ENCODE results near the gene NEURL2.

The NEURL2 gene

GRCh38 chr20:45860560-45861220 lies 30.3 kb downstream of the NEURL2 start:
- Histone ChIP-seq H3K36me3 (ENCODE audit: control insufficient read depth in 1 of 2, insufficient read depth in 2 of 2, low read length in 2 of 2) (no peaks in the 10 kb centered on the region), H3K27me3 (ENCODE audit: low read depth, low read length) (no peaks in the 10 kb centered on the region), H3K4me1 (ENCODE audit: control insufficient read depth in 1 of 2, insufficient read depth in 2 of 2, low read length in 2 of 2) (peaks cover 0 to 22% of the 10 kb centered on the region in 2 donors), H3K9me3 (ENCODE audit: control insufficient read depth in 1 of 2, low read length in 2 of 2) (no peaks in the 10 kb centered on the region), H3K4me3 (ENCODE audit: low read depth in 1 of 2, low read length in 2 of 2) (no peak overlapping the region), H3K27ac (ENCODE audit: low read length) (no peak overlapping the region)

DNA sequence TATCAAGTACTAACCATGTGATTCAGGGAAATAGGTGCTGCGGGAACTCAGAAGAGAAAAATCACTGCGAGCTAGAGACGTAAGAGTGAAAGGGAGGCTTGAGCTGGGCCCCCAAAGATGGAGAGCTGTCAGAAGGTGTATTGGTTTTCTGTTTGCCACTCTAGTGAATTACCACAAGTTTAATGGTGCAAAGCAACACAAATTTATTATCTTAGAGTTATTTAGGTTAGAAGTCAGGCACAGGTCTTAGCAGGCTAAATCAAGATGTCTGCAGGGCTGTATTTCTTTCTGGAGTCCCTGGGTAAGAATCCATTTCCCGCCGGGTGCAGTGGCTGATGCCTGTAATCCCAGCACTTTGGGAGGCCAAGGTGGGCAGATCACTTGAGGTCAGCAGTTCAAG lies 31.1 kb downstream of the NEURL2 start:
- no peaks in the 10 kb centered on the region for H3K27me3 ChIP-seq (ENCODE audit: low read depth, low read length)
- H3K27ac ChIP-seq (ENCODE audit: low read length): no peak overlapping the region
- no peaks in the 10 kb centered on the region for H3K9me3 ChIP-seq (ENCODE audit: control insufficient read depth in 1 of 2, low read length in 2 of 2)
- H3K36me3 ChIP-seq (ENCODE audit: control insufficient read depth in 1 of 2, insufficient read depth in 2 of 2, low read length in 2 of 2): no peaks in the 10 kb centered on the region
- no peak overlapping the region for H3K4me3 ChIP-seq (ENCODE audit: low read depth in 1 of 2, low read length in 2 of 2)
- peaks cover 2 to 30% of the 10 kb centered on the region in 2 donors for H3K4me1 ChIP-seq (ENCODE audit: control insufficient read depth in 1 of 2, insufficient read depth in 2 of 2, low read length in 2 of 2)

- Histone ChIP-seq H3K4me3 (ENCODE audit: low read depth in 1 of 2, low read length in 2 of 2) (peak overlapping the region; percentile 92 to 99), H3K27me3 (ENCODE audit: low read depth, low read length) (no peaks in the 10 kb centered on the region), H3K4me1 (ENCODE audit: control insufficient read depth in 1 of 2, insufficient read depth in 2 of 2, low read length in 2 of 2) (peaks cover 3 to 35% of the 10 kb centered on the region in 2 donors), H3K27ac (ENCODE audit: low read length) (peak overlapping the region; percentile 84), H3K36me3 (ENCODE audit: control insufficient read depth in 1 of 2, insufficient read depth in 2 of 2, low read length in 2 of 2) (peaks cover 10% of the 10 kb centered on the region in 2 donors), H3K9me3 (ENCODE audit: control insufficient read depth in 1 of 2, low read length in 2 of 2) (no peaks in the 10 kb centered on the region)
Measured at GRCh38 chr20:45857882-45858216, 33.2 kb downstream of the NEURL2 start.

- peaks cover 10% of the 10 kb centered on the region in 2 donors for H3K36me3 ChIP-seq (ENCODE audit: control insufficient read depth in 1 of 2, insufficient read depth in 2 of 2, low read length in 2 of 2)
- no peaks in the 10 kb centered on the region for H3K27me3 ChIP-seq (ENCODE audit: low read depth, low read length)
- peaks cover 3 to 35% of the 10 kb centered on the region in 2 donors for H3K4me1 ChIP-seq (ENCODE audit: control insufficient read depth in 1 of 2, insufficient read depth in 2 of 2, low read length in 2 of 2)
Measured at GRCh38 chr20:45857114-45857881, 33.7 kb downstream of the NEURL2 start, which contains the start of the genes ACOT8 and ZSWIM3. ACOT8 (minus strand) TSS chr20:45857392; CDS start chr20:45857315, 77 bp downstream. ZSWIM3 (plus strand) TSS chr20:45857614; CDS start chr20:45857826, 212 bp downstream.

GRCh38 chr20:45853484-45853883 lies 37.5 kb downstream of the NEURL2 start:
- Histone ChIP-seq H3K4me1 (ENCODE audit: control insufficient read depth in 1 of 2, insufficient read depth in 2 of 2, low read length in 2 of 2) (peaks cover 3 to 34% of the 10 kb centered on the region in 2 donors), H3K27ac (ENCODE audit: low read length) (no peak overlapping the region), H3K4me3 (ENCODE audit: low read depth in 1 of 2, low read length in 2 of 2) (no peak overlapping the region), H3K9me3 (ENCODE audit: control insufficient read depth in 1 of 2, low read length in 2 of 2) (no peaks in the 10 kb centered on the region), H3K36me3 (ENCODE audit: control insufficient read depth in 1 of 2, insufficient read depth in 2 of 2, low read length in 2 of 2) (peaks cover 16 to 19% of the 10 kb centered on the region in 2 donors), H3K27me3 (ENCODE audit: low read depth, low read length) (no peaks in the 10 kb centered on the region)

More at GRCh38 chr20:45857114-45857881, 33.7 kb downstream of the NEURL2 start, which contains the start of the genes ACOT8 and ZSWIM3:
- H3K9me3 ChIP-seq (ENCODE audit: control insufficient read depth in 1 of 2, low read length in 2 of 2): no peaks in the 10 kb centered on the region
- H3K27ac ChIP-seq (ENCODE audit: low read length): peak within 1 kb of the TSS; percentile 84
- H3K4me3 ChIP-seq (ENCODE audit: low read depth in 1 of 2, low read length in 2 of 2): peak within 1 kb of the TSS; percentile 92 to 99

DNA sequence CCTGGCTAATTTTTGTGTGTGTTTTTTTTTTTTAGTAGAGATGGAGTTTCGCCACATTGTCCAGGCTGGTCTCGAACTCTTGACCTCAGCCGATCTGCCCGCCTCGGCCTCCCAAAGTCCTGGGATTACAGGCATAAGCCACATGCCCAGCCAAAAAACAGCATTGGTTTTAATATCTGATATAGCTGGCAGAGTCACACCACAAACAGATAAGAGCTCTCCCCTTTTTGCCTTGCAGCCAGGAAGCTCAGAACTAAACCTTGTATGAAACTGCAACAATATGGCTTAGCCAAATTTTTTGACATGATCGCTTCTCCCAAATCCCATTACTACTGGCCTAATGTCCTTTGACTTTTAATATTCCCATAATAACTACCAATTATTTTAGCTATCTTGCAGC lies 38.7 kb downstream of the NEURL2 start:
- Histone ChIP-seq H3K4me3 (ENCODE audit: low read depth in 1 of 2, low read length in 2 of 2) (no peak overlapping the region), H3K4me1 (ENCODE audit: control insufficient read depth in 1 of 2, insufficient read depth in 2 of 2, low read length in 2 of 2) (peaks cover 3 to 24% of the 10 kb centered on the region in 2 donors), H3K27ac (ENCODE audit: low read length) (no peak overlapping the region), H3K36me3 (ENCODE audit: control insufficient read depth in 1 of 2, insufficient read depth in 2 of 2, low read length in 2 of 2) (peaks cover 16 to 26% of the 10 kb centered on the region in 2 donors), H3K27me3 (ENCODE audit: low read depth, low read length) (no peaks in the 10 kb centered on the region), H3K9me3 (ENCODE audit: control insufficient read depth in 1 of 2, low read length in 2 of 2) (no peaks in the 10 kb centered on the region)

GRCh38 chr20:45851501-45851900 lies 39.5 kb downstream of the NEURL2 start:
- no peaks in the 10 kb centered on the region for H3K9me3 ChIP-seq (ENCODE audit: control insufficient read depth in 1 of 2, low read length in 2 of 2)
- H3K36me3 ChIP-seq (ENCODE audit: control insufficient read depth in 1 of 2, insufficient read depth in 2 of 2, low read length in 2 of 2): peaks cover 16 to 26% of the 10 kb centered on the region in 2 donors
- H3K4me1 ChIP-seq (ENCODE audit: control insufficient read depth in 1 of 2, insufficient read depth in 2 of 2, low read length in 2 of 2): peaks cover 3 to 21% of the 10 kb centered on the region in 2 donors
- H3K4me3 ChIP-seq (ENCODE audit: low read depth in 1 of 2, low read length in 2 of 2): no peak overlapping the region
- no peak overlapping the region for H3K27ac ChIP-seq (ENCODE audit: low read length)
- no peaks in the 10 kb centered on the region for H3K27me3 ChIP-seq (ENCODE audit: low read depth, low read length)

DNA sequence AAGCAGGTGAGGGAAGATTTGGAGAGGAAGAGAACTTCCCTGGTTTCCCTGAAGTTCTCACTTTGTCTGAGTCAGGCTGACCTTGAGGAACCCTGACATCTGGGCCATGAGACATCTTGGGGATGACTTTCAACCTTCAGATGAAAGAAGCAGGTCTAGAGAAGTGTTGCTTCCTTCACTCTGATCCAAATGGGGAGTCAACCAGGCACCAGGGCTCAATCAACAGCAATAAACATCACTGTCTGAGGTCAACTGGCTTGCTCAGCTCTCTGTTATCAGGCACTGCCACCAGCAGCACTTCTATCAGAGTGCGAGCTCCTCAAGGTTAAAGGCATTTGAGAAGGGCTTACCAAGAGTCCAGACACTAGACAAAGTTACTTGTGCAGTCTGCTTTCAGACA lies 40.1 kb downstream of the NEURL2 start:
- Histone ChIP-seq H3K9me3 (ENCODE audit: control insufficient read depth in 1 of 2, low read length in 2 of 2) (no peaks in the 10 kb centered on the region), H3K4me1 (ENCODE audit: control insufficient read depth in 1 of 2, insufficient read depth in 2 of 2, low read length in 2 of 2) (peaks cover 3 to 15% of the 10 kb centered on the region in 2 donors), H3K27ac (ENCODE audit: low read length) (no peak overlapping the region), H3K36me3 (ENCODE audit: control insufficient read depth in 1 of 2, insufficient read depth in 2 of 2, low read length in 2 of 2) (peaks cover 21 to 26% of the 10 kb centered on the region in 2 donors), H3K4me3 (ENCODE audit: low read depth in 1 of 2, low read length in 2 of 2) (no peak overlapping the region), H3K27me3 (ENCODE audit: low read depth, low read length) (no peaks in the 10 kb centered on the region)

- no peaks in the 10 kb centered on the region for H3K27me3 ChIP-seq (ENCODE audit: low read depth, low read length)
- H3K4me1 ChIP-seq (ENCODE audit: control insufficient read depth in 1 of 2, insufficient read depth in 2 of 2, low read length in 2 of 2): peaks cover 3 to 9% of the 10 kb centered on the region in 2 donors
- H3K9me3 ChIP-seq (ENCODE audit: control insufficient read depth in 1 of 2, low read length in 2 of 2): no peaks in the 10 kb centered on the region
- no peak overlapping the region for H3K27ac ChIP-seq (ENCODE audit: low read length)
- no peak overlapping the region for H3K4me3 ChIP-seq (ENCODE audit: low read depth in 1 of 2, low read length in 2 of 2)
- H3K36me3 ChIP-seq (ENCODE audit: control insufficient read depth in 1 of 2, insufficient read depth in 2 of 2, low read length in 2 of 2): peaks cover 24 to 26% of the 10 kb centered on the region in 2 donors
Measured at GRCh38 chr20:45850238-45850637, 40.8 kb downstream of the NEURL2 start.

- Histone ChIP-seq H3K4me3 (ENCODE audit: low read depth in 1 of 2, low read length in 2 of 2) (no peak overlapping the region), H3K27ac (ENCODE audit: low read length) (no peak overlapping the region), H3K27me3 (ENCODE audit: low read depth, low read length) (no peaks in the 10 kb centered on the region), H3K4me1 (ENCODE audit: control insufficient read depth in 1 of 2, insufficient read depth in 2 of 2, low read length in 2 of 2) (peaks cover 0 to 3% of the 10 kb centered on the region in 2 donors), H3K36me3 (ENCODE audit: control insufficient read depth in 1 of 2, insufficient read depth in 2 of 2, low read length in 2 of 2) (peaks cover 32 to 34% of the 10 kb centered on the region in 2 donors), H3K9me3 (ENCODE audit: control insufficient read depth in 1 of 2, low read length in 2 of 2) (no peaks in the 10 kb centered on the region)
Measured at GRCh38 chr20:45848969-45849582, 41.9 kb downstream of the NEURL2 start.

DNA sequence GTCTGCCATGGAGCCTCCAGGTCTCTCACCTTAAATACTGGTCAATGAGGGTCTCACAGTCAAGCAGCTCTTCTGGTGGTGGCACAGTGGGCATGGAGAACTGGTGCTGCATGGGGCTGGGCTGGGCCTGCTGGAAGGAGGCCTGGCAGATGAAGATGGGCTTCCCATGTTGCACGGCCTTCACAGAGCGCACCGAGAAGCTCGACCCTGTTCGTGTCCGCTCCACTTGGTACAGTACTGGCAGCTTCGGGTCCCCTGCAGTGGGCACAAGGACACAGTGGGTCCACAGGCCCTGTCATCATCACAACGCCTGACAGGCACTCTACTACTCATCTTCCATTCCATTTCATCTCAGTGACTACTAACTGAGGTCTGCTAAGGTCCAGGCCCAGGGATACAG lies 42.6 kb downstream of the NEURL2 start:
- Histone ChIP-seq H3K4me3 (ENCODE audit: low read depth in 1 of 2, low read length in 2 of 2) (no peak overlapping the region), H3K9me3 (ENCODE audit: control insufficient read depth in 1 of 2, low read length in 2 of 2) (no peaks in the 10 kb centered on the region), H3K36me3 (ENCODE audit: control insufficient read depth in 1 of 2, insufficient read depth in 2 of 2, low read length in 2 of 2) (peaks cover 33 to 37% of the 10 kb centered on the region in 2 donors), H3K27ac (ENCODE audit: low read length) (no peak overlapping the region), H3K27me3 (ENCODE audit: low read depth, low read length) (no peaks in the 10 kb centered on the region), H3K4me1 (ENCODE audit: control insufficient read depth in 1 of 2, insufficient read depth in 2 of 2, low read length in 2 of 2) (peaks cover 0 to 10% of the 10 kb centered on the region in 2 donors)

Measured in muscle layer of duodenum (tissue), 2 donors.